K562 (cell line): ENCODE data around the gene FAM234A. TPM values are rescaled to one million over a fixed set of nuclear protein-coding genes. Genes with fewer than 3 reads are reported as not detected.

Source experiments
- BCOR ChIP-seq: fragments of 450-650 bp; IDR thresholded peaks from 2 replicates; pipeline ENCODE4 v1.6.1; 2016
- CREB1 ChIP-seq, 2 experiments: sonication (generic) in 1 of 2; formaldehyde crosslinking in 1 of 2; IDR thresholded peaks; 2 replicates each; pipeline versions ENCODE4 v1.6.1 to v1.8.0; 2012 to 2022; ENCODE audit warnings: inconsistent platforms in 1 of 2, mild to moderate bottlenecking in 1 of 2, missing genetic modification reagents in 1 of 2, moderate library complexity in 1 of 2
- GATAD2A ChIP-seq: fragments of 450-650 bp; IDR thresholded peaks from 2 replicates; pipeline ENCODE4 v1.6.1; 2017
- JUN ChIP-seq, 2 experiments: sonication (generic) in 1 of 2; formaldehyde crosslinking in 1 of 2; IDR thresholded peaks; 2 replicates each; pipeline versions ENCODE4 v1.6.1 to v1.8.0; 2012 to 2022; ENCODE audit warnings: borderline replicate concordance in 2 of 2, mild to moderate bottlenecking in 2 of 2, improper control_type of control experiment in 1 of 2, low read depth in 1 of 2, low read length in 1 of 2, missing genetic modification reagents in 1 of 2
- KDM5B ChIP-seq: fragments of 200-600 bp; sonication (generic); IDR thresholded peaks from 2 replicates; pipeline ENCODE4 v1.6.1; 2012; ENCODE audit warnings: low read depth, mild to moderate bottlenecking, moderate library complexity, low read length, control low read depth, inconsistent platforms; ENCODE audit not compliant: insufficient replicate concordance
- NEUROD1 ChIP-seq: fragments of 150-350 bp; IDR thresholded peaks from 2 replicates; pipeline ENCODE4 v1.6.1; 2014; ENCODE audit warnings: borderline replicate concordance, low read length, low read depth; ENCODE audit not compliant: partially characterized antibody
- NR2C2 ChIP-seq, 2 experiments: fragments of 200-800 bp in 1 of 2; sonication (Bioruptor generic) in 1 of 2; sonication (generic) in 1 of 2; formaldehyde crosslinking in 1 of 2; IDR thresholded peaks; 2 replicates each; pipeline versions ENCODE4 v1.6.1 to v1.8.0; 2016 to 2022; ENCODE audit warnings: mild to moderate bottlenecking in 1 of 2, missing compliant biosample characterization in 1 of 2, missing genetic modification characterization in 1 of 2, missing genetic modification reagents in 1 of 2
- ZNF316 ChIP-seq: fragments of 450-650 bp; IDR thresholded peaks from 2 replicates; pipeline ENCODE4 v1.6.1; 2016
- ZNF699 ChIP-seq: fragments of 250-450 bp; sonication (Bioruptor Pico); IDR thresholded peaks from 2 replicates; pipeline ENCODE4 v1.8.0; 2021; ENCODE audit warnings: mild to moderate bottlenecking, moderate library complexity; ENCODE audit not compliant: insufficient replicate concordance
- polyA plus RNA-seq, 8 experiments: library from polyadenylated mRNA; depleted of rRNA in 4 of 8; stranded (reverse) in 5 of 8; unstranded in 3 of 8; fragments of >200 nt; fragmentation: Nextera tagmentation in 2 of 8; fragmentation: Illumina TruSeq in 1 of 8; extraction: Ambion mirVana in 2 of 8; extraction: Trizol in 1 of 8; gene quantifications; 2 replicates each; pipeline versions ENCODE4 v1.2.1 to v1.2.3, GENCODE V29; 2011 to 2014; ENCODE audit warnings: inconsistent platforms in 1 of 8, missing spikeins in 1 of 8
- total RNA-seq, 7 experiments: library from RNA; depleted of rRNA in 6 of 7; stranded (reverse); fragments of >200 nt in 6 of 7; fragmentation: Illumina TruSeq in 2 of 7; extraction: Trizol in 2 of 7; gene quantifications; 2 replicates each; pipeline versions ENCODE4 v1.2.1 to v1.2.3, GENCODE V29; 2011 to 2021; ENCODE audit warnings: low replicate concordance in 1 of 7
- TF ChIP-seq, protein P1 (sequence below): fragments of 450-650 bp; IDR thresholded peaks from 2 replicates; pipeline ENCODE4 v1.6.1; 2016; ENCODE audit warnings: mild to moderate bottlenecking, moderate library complexity
- TF ChIP-seq, protein P2 (sequence below): IDR thresholded peaks from 2 replicates; pipeline ENCODE4 v1.6.1; 2012; ENCODE audit warnings: low read depth, low read length, improper control_type of control experiment, borderline replicate concordance

Gene FAM234A
- total and polyA plus RNA-seq, 9 of the 15 experiments (the other 6 are each of a cell fraction or from before 2014, with no cell fraction given): 1.0 to 47.9 (median 15.0) TPM

GRCh38 chr16:234468-235305 lies at the start of gene FAM234A (continued):
- TF ChIP-seq, protein P1, sequence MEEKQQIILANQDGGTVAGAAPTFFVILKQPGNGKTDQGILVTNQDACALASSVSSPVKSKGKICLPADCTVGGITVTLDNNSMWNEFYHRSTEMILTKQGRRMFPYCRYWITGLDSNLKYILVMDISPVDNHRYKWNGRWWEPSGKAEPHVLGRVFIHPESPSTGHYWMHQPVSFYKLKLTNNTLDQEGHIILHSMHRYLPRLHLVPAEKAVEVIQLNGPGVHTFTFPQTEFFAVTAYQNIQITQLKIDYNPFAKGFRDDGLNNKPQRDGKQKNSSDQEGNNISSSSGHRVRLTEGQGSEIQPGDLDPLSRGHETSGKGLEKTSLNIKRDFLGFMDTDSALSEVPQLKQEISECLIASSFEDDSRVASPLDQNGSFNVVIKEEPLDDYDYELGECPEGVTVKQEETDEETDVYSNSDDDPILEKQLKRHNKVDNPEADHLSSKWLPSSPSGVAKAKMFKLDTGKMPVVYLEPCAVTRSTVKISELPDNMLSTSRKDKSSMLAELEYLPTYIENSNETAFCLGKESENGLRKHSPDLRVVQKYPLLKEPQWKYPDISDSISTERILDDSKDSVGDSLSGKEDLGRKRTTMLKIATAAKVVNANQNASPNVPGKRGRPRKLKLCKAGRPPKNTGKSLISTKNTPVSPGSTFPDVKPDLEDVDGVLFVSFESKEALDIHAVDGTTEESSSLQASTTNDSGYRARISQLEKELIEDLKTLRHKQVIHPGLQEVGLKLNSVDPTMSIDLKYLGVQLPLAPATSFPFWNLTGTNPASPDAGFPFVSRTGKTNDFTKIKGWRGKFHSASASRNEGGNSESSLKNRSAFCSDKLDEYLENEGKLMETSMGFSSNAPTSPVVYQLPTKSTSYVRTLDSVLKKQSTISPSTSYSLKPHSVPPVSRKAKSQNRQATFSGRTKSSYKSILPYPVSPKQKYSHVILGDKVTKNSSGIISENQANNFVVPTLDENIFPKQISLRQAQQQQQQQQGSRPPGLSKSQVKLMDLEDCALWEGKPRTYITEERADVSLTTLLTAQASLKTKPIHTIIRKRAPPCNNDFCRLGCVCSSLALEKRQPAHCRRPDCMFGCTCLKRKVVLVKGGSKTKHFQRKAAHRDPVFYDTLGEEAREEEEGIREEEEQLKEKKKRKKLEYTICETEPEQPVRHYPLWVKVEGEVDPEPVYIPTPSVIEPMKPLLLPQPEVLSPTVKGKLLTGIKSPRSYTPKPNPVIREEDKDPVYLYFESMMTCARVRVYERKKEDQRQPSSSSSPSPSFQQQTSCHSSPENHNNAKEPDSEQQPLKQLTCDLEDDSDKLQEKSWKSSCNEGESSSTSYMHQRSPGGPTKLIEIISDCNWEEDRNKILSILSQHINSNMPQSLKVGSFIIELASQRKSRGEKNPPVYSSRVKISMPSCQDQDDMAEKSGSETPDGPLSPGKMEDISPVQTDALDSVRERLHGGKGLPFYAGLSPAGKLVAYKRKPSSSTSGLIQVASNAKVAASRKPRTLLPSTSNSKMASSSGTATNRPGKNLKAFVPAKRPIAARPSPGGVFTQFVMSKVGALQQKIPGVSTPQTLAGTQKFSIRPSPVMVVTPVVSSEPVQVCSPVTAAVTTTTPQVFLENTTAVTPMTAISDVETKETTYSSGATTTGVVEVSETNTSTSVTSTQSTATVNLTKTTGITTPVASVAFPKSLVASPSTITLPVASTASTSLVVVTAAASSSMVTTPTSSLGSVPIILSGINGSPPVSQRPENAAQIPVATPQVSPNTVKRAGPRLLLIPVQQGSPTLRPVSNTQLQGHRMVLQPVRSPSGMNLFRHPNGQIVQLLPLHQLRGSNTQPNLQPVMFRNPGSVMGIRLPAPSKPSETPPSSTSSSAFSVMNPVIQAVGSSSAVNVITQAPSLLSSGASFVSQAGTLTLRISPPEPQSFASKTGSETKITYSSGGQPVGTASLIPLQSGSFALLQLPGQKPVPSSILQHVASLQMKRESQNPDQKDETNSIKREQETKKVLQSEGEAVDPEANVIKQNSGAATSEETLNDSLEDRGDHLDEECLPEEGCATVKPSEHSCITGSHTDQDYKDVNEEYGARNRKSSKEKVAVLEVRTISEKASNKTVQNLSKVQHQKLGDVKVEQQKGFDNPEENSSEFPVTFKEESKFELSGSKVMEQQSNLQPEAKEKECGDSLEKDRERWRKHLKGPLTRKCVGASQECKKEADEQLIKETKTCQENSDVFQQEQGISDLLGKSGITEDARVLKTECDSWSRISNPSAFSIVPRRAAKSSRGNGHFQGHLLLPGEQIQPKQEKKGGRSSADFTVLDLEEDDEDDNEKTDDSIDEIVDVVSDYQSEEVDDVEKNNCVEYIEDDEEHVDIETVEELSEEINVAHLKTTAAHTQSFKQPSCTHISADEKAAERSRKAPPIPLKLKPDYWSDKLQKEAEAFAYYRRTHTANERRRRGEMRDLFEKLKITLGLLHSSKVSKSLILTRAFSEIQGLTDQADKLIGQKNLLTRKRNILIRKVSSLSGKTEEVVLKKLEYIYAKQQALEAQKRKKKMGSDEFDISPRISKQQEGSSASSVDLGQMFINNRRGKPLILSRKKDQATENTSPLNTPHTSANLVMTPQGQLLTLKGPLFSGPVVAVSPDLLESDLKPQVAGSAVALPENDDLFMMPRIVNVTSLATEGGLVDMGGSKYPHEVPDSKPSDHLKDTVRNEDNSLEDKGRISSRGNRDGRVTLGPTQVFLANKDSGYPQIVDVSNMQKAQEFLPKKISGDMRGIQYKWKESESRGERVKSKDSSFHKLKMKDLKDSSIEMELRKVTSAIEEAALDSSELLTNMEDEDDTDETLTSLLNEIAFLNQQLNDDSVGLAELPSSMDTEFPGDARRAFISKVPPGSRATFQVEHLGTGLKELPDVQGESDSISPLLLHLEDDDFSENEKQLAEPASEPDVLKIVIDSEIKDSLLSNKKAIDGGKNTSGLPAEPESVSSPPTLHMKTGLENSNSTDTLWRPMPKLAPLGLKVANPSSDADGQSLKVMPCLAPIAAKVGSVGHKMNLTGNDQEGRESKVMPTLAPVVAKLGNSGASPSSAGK: peak; percentile 91
- TF ChIP-seq NEUROD1 (peak; percentile 8), ZNF699 (CRISPR knock-in tag) (no peak), BCOR (peak; percentile 18; the same call in 1 of the 2 replicates), KDM5B (peak; percentile 73), ZNF316 (peak; percentile 31; the same call in 1 of the 2 replicates), CREB1 (IDR thresholded peaks at IDR 0.05) (peak; percentile 90), CREB1 (CRISPR knock-in tag; IDR thresholded peaks at IDR 0.05) (peak; percentile 90), NR2C2 (CRISPR knock-in tag; IDR thresholded peaks at IDR 0.05) (no peak), NR2C2 (tag; IDR thresholded peaks at IDR 0.05) (peak; percentile 81), GATAD2A (peak; percentile 48; the same call in 1 of the 2 replicates), JUN (IDR thresholded peaks at IDR 0.05; ENCODE audit: borderline replicate concordance, low read depth, low read length) (no peak), JUN (CRISPR knock-in tag; IDR thresholded peaks at IDR 0.05; ENCODE audit: borderline replicate concordance) (no peak)
- TF ChIP-seq, protein P2, sequence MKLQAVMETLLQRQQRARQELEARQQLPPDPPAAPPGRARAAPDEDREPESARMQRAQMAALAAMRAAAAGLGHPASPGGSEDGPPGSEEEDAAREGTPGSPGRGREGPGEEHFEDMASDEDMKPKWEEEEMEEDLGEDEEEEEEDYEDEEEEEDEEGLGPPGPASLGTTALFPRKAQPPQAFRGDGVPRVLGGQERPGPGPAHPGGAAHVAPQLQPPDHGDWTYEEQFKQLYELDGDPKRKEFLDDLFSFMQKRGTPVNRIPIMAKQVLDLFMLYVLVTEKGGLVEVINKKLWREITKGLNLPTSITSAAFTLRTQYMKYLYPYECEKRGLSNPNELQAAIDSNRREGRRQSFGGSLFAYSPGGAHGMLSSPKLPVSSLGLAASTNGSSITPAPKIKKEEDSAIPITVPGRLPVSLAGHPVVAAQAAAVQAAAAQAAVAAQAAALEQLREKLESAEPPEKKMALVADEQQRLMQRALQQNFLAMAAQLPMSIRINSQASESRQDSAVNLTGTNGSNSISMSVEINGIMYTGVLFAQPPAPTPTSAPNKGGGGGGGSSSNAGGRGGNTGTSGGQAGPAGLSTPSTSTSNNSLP: no peak
